Measurements from ENCODE around the gene PLXNA2. TPM values are rescaled to one million over a fixed set of nuclear protein-coding genes. Genes with fewer than 3 reads are reported as not detected.

The PLXNA2 gene
- total and polyA plus RNA-seq, 2 experiments from 2014 or later: 3.7 to 5.4 TPM

DNA sequence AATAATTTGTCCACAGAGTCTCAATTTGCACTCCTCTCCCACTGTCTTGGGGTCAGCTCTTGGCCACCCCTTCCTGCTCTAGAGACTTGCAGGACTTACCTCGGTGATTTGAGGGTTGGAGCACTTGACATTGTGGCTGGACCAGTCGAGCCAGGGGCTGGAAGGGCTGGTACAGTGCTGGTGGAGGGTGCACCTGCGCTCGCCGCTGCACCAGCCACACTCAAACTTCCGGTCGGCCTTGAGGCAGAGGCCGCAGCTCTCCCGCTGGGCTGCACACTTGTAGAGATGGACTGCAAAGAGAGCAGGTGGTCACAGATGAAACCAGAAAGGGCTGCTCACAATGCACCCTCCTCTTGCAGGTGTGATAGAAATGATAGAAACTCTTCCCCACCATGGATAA, 165.0 kb downstream of the PLXNA2 start:
- WGBS, 2 experiments (ENCODE audit: low coverage in 1 of 2, low lambda C conversion rate in 2 of 2, missing lambda C conversion rate in 2 of 2): 86 to 87% methylated on average over 9 of the region's 9 CpGs
- Histone ChIP-seq H3K4me1 (ENCODE audit: insufficient read depth) (no peaks in the 10 kb centered on the region), H4K20me1 (ENCODE audit: insufficient read depth) (no peaks in the 10 kb centered on the region), H3K4me2 (ENCODE audit: unreplicated experiment) (no peak overlapping the region), H2AFZ (no peak overlapping the region), H3K27me3 (replicated peaks; ENCODE audit: insufficient read depth) (no peaks in the 10 kb centered on the region), H3K27ac (no peak overlapping the region), H3K4me3 (no peak overlapping the region), H3K9me3 (ENCODE audit: low read depth) (no peaks in the 10 kb centered on the region), H3K9ac (no peak overlapping the region), H3K79me2 (ENCODE audit: insufficient read depth) (no peaks in the 10 kb centered on the region), H3K36me3 (ENCODE audit: low read depth) (peaks cover 3% of the 10 kb centered on the region; the same call in 1 of the 2 replicates), H3F3A (ENCODE audit: insufficient read depth) (no peaks in the 10 kb centered on the region), H3K9me2 (ENCODE audit: insufficient read depth) (no peaks in the 10 kb centered on the region)
- DNase-seq: no peak
- TF ChIP-seq EZH2 (IDR thresholded peaks at IDR 0.05; ENCODE audit: insufficient read depth, poor library complexity, severe bottlenecking): no peak
- no peak for TF ChIP-seq EZH2phosphoT487 (IDR thresholded peaks at IDR 0.05; ENCODE audit: insufficient read depth, low read depth)
- in situ Hi-C loops (cut with MboI): no loop called here

DNA sequence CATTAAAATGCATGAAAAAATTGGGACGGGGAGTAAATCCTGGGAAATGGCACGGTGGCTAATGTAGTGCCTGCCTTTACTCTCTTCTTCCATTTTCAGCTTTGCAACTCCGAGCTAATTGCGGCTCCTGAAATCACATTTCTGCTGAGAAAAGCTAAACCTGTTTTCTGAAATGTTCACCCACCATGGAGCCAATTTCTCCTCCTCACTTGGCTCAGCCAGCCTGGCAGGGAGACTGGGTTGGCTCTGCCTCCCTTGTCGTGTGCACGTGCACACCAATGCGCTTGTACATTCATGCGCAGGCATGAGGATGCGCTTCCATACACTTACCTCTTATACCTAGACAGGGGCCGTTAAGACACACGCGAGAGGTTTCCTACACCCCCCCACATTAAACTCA, 165.4 kb downstream of the PLXNA2 start:
- in situ Hi-C loops (cut with MboI): no loop called here
- no peak overlapping the region for H3K4me3 ChIP-seq
- WGBS, 2 experiments (ENCODE audit: low coverage in 1 of 2, low lambda C conversion rate in 2 of 2, missing lambda C conversion rate in 2 of 2): 89 to 90% methylated on average over 12 of the region's 12 CpGs

DNA sequence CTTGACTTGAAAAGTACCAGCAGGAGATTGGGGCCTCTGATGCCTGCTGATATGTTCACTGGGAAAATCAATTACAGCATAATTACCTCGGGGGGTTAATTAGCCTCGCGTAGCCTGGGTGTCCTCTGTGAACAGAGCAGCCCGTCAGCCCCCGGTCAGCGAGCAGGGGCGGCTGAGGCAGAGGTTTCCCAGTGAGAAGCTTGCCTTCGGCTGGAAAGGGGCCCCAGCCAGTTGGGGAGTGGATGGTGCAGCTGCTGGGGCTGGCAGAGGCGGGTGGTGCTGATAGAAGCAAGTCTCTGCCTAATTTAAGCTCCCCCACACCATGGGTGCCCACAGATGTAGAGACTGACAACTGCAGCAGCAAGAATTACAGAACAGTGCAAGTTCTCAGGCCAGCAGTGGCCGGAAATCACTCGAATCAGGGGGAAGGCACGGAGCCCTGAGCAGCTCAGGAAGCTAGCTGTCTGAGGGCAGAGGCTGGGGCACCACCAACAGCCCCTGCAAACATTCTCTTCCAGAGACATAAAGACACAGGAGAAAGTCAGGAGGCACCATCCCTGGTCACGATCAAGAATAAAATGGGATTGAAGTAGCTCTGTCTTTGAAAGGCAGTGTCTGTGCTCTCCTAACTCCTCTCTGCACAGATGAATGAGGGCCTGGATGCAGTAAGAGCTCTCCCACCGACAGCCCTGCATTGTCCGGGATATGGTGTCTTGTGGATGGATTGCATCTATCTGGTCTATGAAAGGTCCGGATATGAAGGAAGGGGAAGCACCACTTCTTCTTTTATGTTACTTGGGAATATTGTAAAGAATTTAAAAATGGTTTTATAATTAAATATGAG, 166.7 kb downstream of the PLXNA2 start:
- Histone ChIP-seq H3K36me3 (ENCODE audit: low read depth) (peaks cover 3% of the 10 kb centered on the region; the same call in 1 of the 2 replicates), H3K79me2 (ENCODE audit: insufficient read depth) (no peaks in the 10 kb centered on the region), H3K27ac (no peak overlapping the region), H3K27me3 (replicated peaks; ENCODE audit: insufficient read depth) (no peaks in the 10 kb centered on the region), H3K4me2 (ENCODE audit: unreplicated experiment) (no peak overlapping the region), H3K4me3 (no peak overlapping the region), H3F3A (ENCODE audit: insufficient read depth) (no peaks in the 10 kb centered on the region), H2AFZ (no peak overlapping the region), H3K9ac (no peak overlapping the region), H3K9me3 (ENCODE audit: low read depth) (no peaks in the 10 kb centered on the region), H3K9me2 (ENCODE audit: insufficient read depth) (no peaks in the 10 kb centered on the region), H3K4me1 (ENCODE audit: insufficient read depth) (no peaks in the 10 kb centered on the region), H4K20me1 (ENCODE audit: insufficient read depth) (no peaks in the 10 kb centered on the region)
- DNase-seq: no peak
- TF ChIP-seq EZH2phosphoT487 (IDR thresholded peaks at IDR 0.05; ENCODE audit: insufficient read depth, low read depth): no peak
- TF ChIP-seq EZH2 (IDR thresholded peaks at IDR 0.05; ENCODE audit: insufficient read depth, poor library complexity, severe bottlenecking): no peak
- in situ Hi-C loops (cut with MboI): no loop called here
- 81 to 83% methylated on average over 16 of the region's 16 CpGs for WGBS, 2 experiments (ENCODE audit: low coverage in 1 of 2, low lambda C conversion rate in 2 of 2, missing lambda C conversion rate in 2 of 2)

More for the DNA sequence above, 165.4 kb downstream of the PLXNA2 start:
- TF ChIP-seq EZH2 (IDR thresholded peaks at IDR 0.05; ENCODE audit: insufficient read depth, poor library complexity, severe bottlenecking) (no peak), EZH2phosphoT487 (IDR thresholded peaks at IDR 0.05; ENCODE audit: insufficient read depth, low read depth) (no peak)
- Histone ChIP-seq H3K4me2 (ENCODE audit: unreplicated experiment) (no peak overlapping the region), H4K20me1 (ENCODE audit: insufficient read depth) (no peaks in the 10 kb centered on the region), H3K9me3 (ENCODE audit: low read depth) (no peaks in the 10 kb centered on the region), H3K9ac (no peak overlapping the region), H2AFZ (no peak overlapping the region), H3K27ac (no peak overlapping the region), H3K36me3 (ENCODE audit: low read depth) (peaks cover 3% of the 10 kb centered on the region; the same call in 1 of the 2 replicates), H3K4me1 (ENCODE audit: insufficient read depth) (no peaks in the 10 kb centered on the region), H3K79me2 (ENCODE audit: insufficient read depth) (no peaks in the 10 kb centered on the region), H3K27me3 (replicated peaks; ENCODE audit: insufficient read depth) (no peaks in the 10 kb centered on the region), H3K9me2 (ENCODE audit: insufficient read depth) (no peaks in the 10 kb centered on the region), H3F3A (ENCODE audit: insufficient read depth) (no peaks in the 10 kb centered on the region)
- DNase-seq: no peak

DNA sequence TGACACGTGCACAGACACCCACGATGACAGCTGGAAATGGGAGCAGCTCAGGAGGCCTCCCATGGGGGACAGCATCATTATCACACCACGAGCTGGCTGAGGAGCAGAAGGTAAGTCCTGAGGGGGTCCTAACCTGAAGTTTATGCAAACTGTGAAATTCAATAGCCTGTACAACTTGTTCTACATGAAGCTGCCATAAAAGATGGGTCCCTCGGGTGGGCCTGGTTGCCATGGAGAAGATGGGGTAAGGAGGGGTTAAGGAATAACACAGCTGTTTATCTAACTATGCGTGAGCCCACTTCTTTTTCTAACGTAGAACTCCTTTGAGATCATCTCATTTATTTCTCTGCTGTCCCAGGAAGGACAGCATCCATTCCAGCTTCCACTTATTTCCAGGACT, 169.8 kb downstream of the PLXNA2 start:
- no peak for DNase-seq
- no peak overlapping the region for H2AFZ ChIP-seq
- WGBS, 2 experiments (ENCODE audit: low coverage in 1 of 2, low lambda C conversion rate in 2 of 2, missing lambda C conversion rate in 2 of 2): 87 to 88% methylated on average over 6 of the region's 6 CpGs
- H3K27ac ChIP-seq: no peak overlapping the region
- TF ChIP-seq EZH2phosphoT487 (IDR thresholded peaks at IDR 0.05; ENCODE audit: insufficient read depth, low read depth): no peak
- no peak for TF ChIP-seq EZH2 (IDR thresholded peaks at IDR 0.05; ENCODE audit: insufficient read depth, poor library complexity, severe bottlenecking)
- H3K4me1 ChIP-seq (ENCODE audit: insufficient read depth): no peaks in the 10 kb centered on the region
- H3K79me2 ChIP-seq (ENCODE audit: insufficient read depth): no peaks in the 10 kb centered on the region
- H3K4me2 ChIP-seq (ENCODE audit: unreplicated experiment): no peak overlapping the region
- no peak overlapping the region for H3K9ac ChIP-seq
- no peaks in the 10 kb centered on the region for H3K9me3 ChIP-seq (ENCODE audit: low read depth)
- no peak overlapping the region for H3K4me3 ChIP-seq
- in situ Hi-C loops (cut with MboI): no loop called here
- no peaks in the 10 kb centered on the region for H3K9me2 ChIP-seq (ENCODE audit: insufficient read depth)
- H3F3A ChIP-seq (ENCODE audit: insufficient read depth): no peaks in the 10 kb centered on the region
- H3K27me3 ChIP-seq (replicated peaks; ENCODE audit: insufficient read depth): no peaks in the 10 kb centered on the region
- H3K36me3 ChIP-seq (ENCODE audit: low read depth): 0 out of 2 replicates have a peak, but pooled peaks cover 3% of the 10 kb centered on the region
- no peaks in the 10 kb centered on the region for H4K20me1 ChIP-seq (ENCODE audit: insufficient read depth)
